Measurements from ENCODE around the gene EGFLAM. TPM values are rescaled to one million over a fixed set of nuclear protein-coding genes. Genes with fewer than 3 reads are reported as not detected.
A peak's percentile ranks its signal among the peaks of the same experiment; 100 is the strongest.

The EGFLAM gene
- total and polyA plus RNA-seq, 2 experiments from 2014 or later = 0.24 to 1.9 TPM

- TF ChIP-seq ZNF462 (CRISPR knock-in tag; IDR thresholded peaks at IDR 0.05) = no peak
- no peak for TF ChIP-seq POLR2AphosphoS5 (IDR thresholded peaks at IDR 0.05; ENCODE audit: low read depth)
Observed at GRCh38 chr5:38364825-38365224, 106.5 kb downstream of the EGFLAM start (continued).

GRCh38 chr5:38367410-38367809 is 109.1 kb downstream of the EGFLAM start:
- TF ChIP-seq ETS1 (IDR thresholded peaks at IDR 0.05) = no peak
- TF ChIP-seq CTCF (conservative IDR thresholded peaks at IDR 0.05; ENCODE audit: low read depth in 2 of 2) = no peak
- TF ChIP-seq EZH2phosphoT487 (IDR thresholded peaks at IDR 0.05; ENCODE audit: unreplicated experiment) = no peak
- no peak for TF ChIP-seq CREB1 (CRISPR knock-in tag; IDR thresholded peaks at IDR 0.05; ENCODE audit: low read depth)
- TF ChIP-seq STAT1 (IDR thresholded peaks at IDR 0.05; ENCODE audit: unreplicated experiment) = no peak
- TF ChIP-seq NANOG (IDR thresholded peaks at IDR 0.05; ENCODE audit: borderline replicate concordance) = no peak
- no peak for TF ChIP-seq ZNF331 (CRISPR knock-in tag; IDR thresholded peaks at IDR 0.05; ENCODE audit: low read depth)
- no peak for TF ChIP-seq ZNF114 (CRISPR knock-in tag; IDR thresholded peaks at IDR 0.05)
- TF ChIP-seq JUNB (IDR thresholded peaks at IDR 0.05; ENCODE audit: unreplicated experiment) = no peak
- TF ChIP-seq POLR2AphosphoS5 (IDR thresholded peaks at IDR 0.05; ENCODE audit: low read depth) = no peak
- TF ChIP-seq EZH2 (IDR thresholded peaks at IDR 0.05; ENCODE audit: low read depth, unreplicated experiment) = no peak
- no peak for TF ChIP-seq REST (IDR thresholded peaks at IDR 0.05; ENCODE audit: unreplicated experiment)
- no peak for ATAC-seq
- no peak overlapping the region for H3K4me3 ChIP-seq
- no peaks in the 10 kb centered on the region for H4K20me1 ChIP-seq (replicated peaks; ENCODE audit: insufficient read depth)
- no peaks in the 10 kb centered on the region for H3F3A ChIP-seq (replicated peaks; ENCODE audit: low read depth)
- H3K27me3 Mint-ChIP-seq (ENCODE audit: insufficient read depth, low read depth, poor library complexity) = no peaks in the 10 kb centered on the region
- no peak overlapping the region for H2AFZ ChIP-seq
- H3K27me3 ChIP-seq (ENCODE audit: insufficient read depth) = no peaks in the 10 kb centered on the region
- no peaks in the 10 kb centered on the region for H3K36me3 Mint-ChIP-seq (ENCODE audit: low read depth)
- no peak overlapping the region for H3K27ac ChIP-seq (ENCODE audit: low read depth)
- no peak overlapping the region for H3K27ac Mint-ChIP-seq
- no peaks in the 10 kb centered on the region for H3K36me3 ChIP-seq (ENCODE audit: insufficient read depth)
- peak; percentile 22 for DNase-seq (ENCODE audit: low spot score)
- H3K4me1 Mint-ChIP-seq = peaks cover 9% of the 10 kb centered on the region; the same call in 1 of the 3 replicates
- H3K4me1 ChIP-seq (ENCODE audit: insufficient read depth) = no peaks in the 10 kb centered on the region
- H3K9me2 ChIP-seq (ENCODE audit: insufficient read depth) = peaks cover 8% of the 10 kb centered on the region; the same call in 1 of the 2 replicates
- H3K4me3 Mint-ChIP-seq = no peak overlapping the region
- no peak overlapping the region for H3K4me2 ChIP-seq
- no peaks in the 10 kb centered on the region for H3K79me2 ChIP-seq (replicated peaks; ENCODE audit: insufficient read depth)
- no peaks in the 10 kb centered on the region for H3K9me3 Mint-ChIP-seq

Data from GM23338 (cell line).